Activated T-helper 2 cell treated with anti-CD3 and anti-CD28 coated beads, Interferon-gamma antibody, Interleukin-2, Interleukin-4, amounts not matched to agents 10 μg/mL and 5 μg/mL and 100 μg/mL, durations not matched to agents 14 hours and 24 hours and 36 hours (primary cell): ENCODE results near the gene CYP2W1. TPM values are rescaled to one million over a fixed set of nuclear protein-coding genes. Genes with fewer than 3 reads are reported as not detected.
"Not testable (repeated sequence)": the region's sequence is repeated elsewhere in the genome, so short reads cannot be mapped to it uniquely, and the experiment has no call there.

Experiments
- DNase-seq: peaks from one replicate; pipeline ENCODE4 v3.0.0; 2021; ENCODE audit warnings: low spot score
- H3K27ac Mint-ChIP-seq: one replicate; pipeline ENCODE4 v1.8.0; 2021; ENCODE audit warnings: mixed read lengths
- H3K27me3 Mint-ChIP-seq: one replicate; pipeline ENCODE4 v1.8.0; 2021; ENCODE audit warnings: low read depth, mixed read lengths
- H3K36me3 Mint-ChIP-seq: one replicate; pipeline ENCODE4 v1.8.0; 2021; ENCODE audit warnings: low read depth, mixed read lengths
- H3K4me1 Mint-ChIP-seq: one replicate; pipeline ENCODE4 v1.8.0; 2021; ENCODE audit warnings: low read depth, mixed read lengths
- H3K4me3 Mint-ChIP-seq: one replicate; pipeline ENCODE4 v1.8.0; 2021; ENCODE audit warnings: low read depth, mild to moderate bottlenecking, moderate library complexity, mixed read lengths
- H3K9me3 Mint-ChIP-seq: one replicate; pipeline ENCODE4 v1.8.0; 2021; ENCODE audit warnings: mixed read lengths
- intact Hi-C: fragments of 100-400 bp; cut with micrococcal nuclease; formaldehyde crosslinking; loops from one replicate; pipeline ENCODE4 v1.15.1; 2023
- total RNA-seq: library from RNA; stranded (reverse); gene quantifications from 2 replicates; pipeline ENCODE4 v1.2.3, GENCODE V29; 2022

CYP2W1 gene
- total RNA-seq, 1 donor from 2014 or later, result not detected

DNA sequence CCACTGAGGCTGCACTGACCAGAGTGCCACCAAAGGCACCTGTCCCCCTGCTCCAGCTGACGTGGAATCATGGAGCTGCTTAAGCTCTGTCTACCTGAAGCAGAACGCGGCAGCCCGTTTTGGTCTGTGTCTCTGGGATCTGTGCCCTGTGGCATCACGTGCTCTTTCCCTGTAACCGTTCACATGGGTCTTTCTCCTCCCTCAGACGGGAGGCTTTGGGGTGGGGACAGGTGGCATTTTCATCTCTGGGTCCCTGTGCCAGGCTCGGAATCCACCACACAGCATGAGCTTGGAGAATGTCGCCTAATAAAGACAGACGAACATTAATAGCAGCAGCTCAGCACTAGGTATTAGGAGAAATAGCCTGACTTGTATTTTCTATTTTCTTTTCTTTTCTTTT, 26.9 kb upstream of the CYP2W1 start:
- Mint-ChIP-seq H3K4me3 (peak overlapping the region; percentile 71), H3K36me3 (no peaks in the 10 kb centered on the region), H3K27me3 (peaks cover 8% of the 10 kb centered on the region), H3K27ac (no peak overlapping the region), H3K4me1 (peaks cover 2% of the 10 kb centered on the region), H3K9me3 (no peaks in the 10 kb centered on the region)
- no peak for DNase-seq
- intact Hi-C loops, result loop anchor here (5.0 kb wide), 1 partner anchor 34 kb away; no protein-coding TSS in a partner anchor

DNA sequence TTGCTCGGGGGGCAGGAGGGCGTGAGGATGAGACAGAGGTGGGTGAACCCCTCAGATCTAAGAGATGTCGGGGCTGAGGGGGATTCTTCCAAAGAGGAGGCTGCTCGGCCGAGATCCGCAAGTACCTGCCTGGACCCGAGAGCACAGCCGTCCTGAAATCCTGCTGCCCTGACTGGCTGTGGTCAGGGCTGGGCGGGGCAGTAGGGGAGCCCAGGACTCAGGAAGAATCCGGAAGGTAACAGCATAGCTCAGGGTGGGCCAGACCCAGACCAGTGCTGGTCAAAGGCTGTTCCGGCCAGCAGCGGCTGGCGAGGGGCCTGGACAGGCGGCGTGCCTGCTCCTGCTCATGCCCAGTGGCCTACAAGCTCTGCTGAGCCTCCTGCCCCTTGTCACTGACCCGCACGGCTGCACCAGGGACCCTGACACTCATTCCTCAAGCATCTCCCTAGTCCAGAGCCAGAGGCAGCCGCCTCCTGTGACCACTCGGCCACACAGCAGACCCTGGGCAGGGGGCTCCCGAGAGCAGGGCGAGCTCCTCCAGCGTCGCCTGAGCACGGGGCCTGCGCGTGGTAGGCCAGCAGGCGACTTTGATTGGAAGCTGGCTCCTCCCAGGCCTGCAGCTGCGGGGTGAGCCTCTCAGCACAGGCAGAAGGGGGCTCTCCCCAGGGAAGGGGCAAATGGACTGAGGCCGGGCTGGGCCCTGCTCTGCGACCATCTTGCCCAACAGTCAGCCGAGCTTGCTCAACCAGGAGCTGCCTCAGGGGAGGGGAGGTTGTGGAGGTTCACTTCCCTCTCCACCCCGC, 25.4 kb upstream of the CYP2W1 start:
- Mint-ChIP-seq H3K36me3 (no peaks in the 10 kb centered on the region), H3K27me3 (peaks cover 8% of the 10 kb centered on the region), H3K27ac (no peak overlapping the region), H3K4me3 (no peak overlapping the region), H3K4me1 (peaks cover under 1% of the 10 kb centered on the region), H3K9me3 (no peaks in the 10 kb centered on the region)
- intact Hi-C loops, result loop anchor here (5.0 kb wide), 1 partner anchor 35 kb away; no protein-coding TSS in a partner anchor
- DNase-seq, result no peak

DNA sequence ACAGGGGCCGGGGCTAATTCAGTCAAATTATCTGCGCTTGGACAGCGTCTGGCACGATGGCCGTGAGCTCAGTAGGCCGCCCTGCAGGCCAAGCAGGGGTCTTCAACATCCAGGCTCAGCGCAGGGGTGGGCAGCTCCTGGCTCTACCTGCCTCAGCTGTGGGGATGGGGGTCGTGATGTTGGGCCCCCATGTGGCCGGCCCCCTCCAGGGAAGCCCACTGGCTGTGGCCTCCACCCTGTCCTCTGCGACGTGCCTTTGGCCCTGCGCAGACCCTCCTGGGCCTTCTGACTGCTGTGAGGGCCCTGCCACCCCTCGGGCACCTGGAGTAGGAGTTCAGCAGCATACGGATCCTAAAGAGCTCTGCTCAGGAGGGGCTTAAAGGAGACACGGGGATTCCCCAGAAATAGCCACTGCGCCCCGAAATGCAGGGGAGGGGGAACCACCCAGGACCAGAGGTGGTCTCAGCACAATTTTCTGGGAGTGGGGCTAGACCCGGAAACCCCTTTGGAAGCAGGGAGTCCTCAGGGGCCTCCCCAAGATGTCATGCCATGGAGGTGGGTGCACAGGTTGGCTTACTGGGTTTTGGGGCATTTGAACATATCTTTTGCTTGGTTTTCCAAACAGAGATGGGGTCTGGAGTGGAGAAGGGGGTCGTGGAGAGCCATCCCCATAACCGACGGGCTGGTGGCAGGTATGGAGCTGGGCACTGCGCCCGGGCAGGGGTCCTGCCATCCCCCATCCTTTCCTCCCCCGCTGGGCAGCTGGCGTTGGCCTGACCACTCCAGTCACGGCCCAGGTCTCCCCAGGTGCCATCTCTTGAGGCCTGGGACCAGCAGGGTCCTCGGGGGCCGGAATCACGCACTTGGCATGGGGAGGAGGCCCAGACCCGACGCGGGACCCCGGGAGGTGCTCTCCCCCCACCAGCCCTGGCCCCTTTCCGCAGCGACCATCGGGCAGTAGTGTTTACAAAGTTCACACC, 24.5 kb upstream of the CYP2W1 start:
- no peak overlapping the region for H3K27ac Mint-ChIP-seq
- H3K36me3 Mint-ChIP-seq, result no peaks in the 10 kb centered on the region
- intact Hi-C loops, result loop anchor here (5.0 kb wide), 1 partner anchor 36 kb away; no protein-coding TSS in a partner anchor
- no peaks in the 10 kb centered on the region for H3K4me1 Mint-ChIP-seq
- no peaks in the 10 kb centered on the region for H3K9me3 Mint-ChIP-seq
- peaks cover 8% of the 10 kb centered on the region for H3K27me3 Mint-ChIP-seq
- no peak for DNase-seq
- no peak overlapping the region for H3K4me3 Mint-ChIP-seq

DNA sequence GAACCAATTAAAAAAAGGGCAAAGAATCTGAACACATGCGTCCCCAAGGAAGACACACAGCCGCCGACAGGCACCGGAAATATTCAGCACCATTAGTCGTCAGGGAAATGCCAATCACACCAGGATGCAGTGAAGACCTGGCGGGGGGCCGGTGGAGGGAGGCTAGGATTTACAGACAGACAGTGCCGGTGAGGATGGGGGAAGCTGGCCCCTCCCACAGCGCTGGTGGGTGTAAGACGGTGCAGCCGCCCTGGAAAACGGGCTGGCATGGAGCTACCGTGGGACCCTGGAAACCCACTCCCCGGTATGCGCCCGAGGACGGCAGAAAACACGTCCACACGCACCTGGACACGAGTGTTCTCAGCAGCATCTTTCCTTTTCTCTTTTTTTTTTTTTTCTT, 23.7 kb upstream of the CYP2W1 start:
- H3K9me3 Mint-ChIP-seq, result no peaks in the 10 kb centered on the region
- no peak overlapping the region for H3K27ac Mint-ChIP-seq
- no peak overlapping the region for H3K4me3 Mint-ChIP-seq
- DNase-seq, result no peak
- intact Hi-C loops, result loop anchor here (5.0 kb wide), 1 partner anchor 37 kb away; no protein-coding TSS in a partner anchor
- H3K36me3 Mint-ChIP-seq, result no peaks in the 10 kb centered on the region
- peaks cover 10% of the 10 kb centered on the region for H3K27me3 Mint-ChIP-seq
- peaks cover 2% of the 10 kb centered on the region for H3K4me1 Mint-ChIP-seq

DNA sequence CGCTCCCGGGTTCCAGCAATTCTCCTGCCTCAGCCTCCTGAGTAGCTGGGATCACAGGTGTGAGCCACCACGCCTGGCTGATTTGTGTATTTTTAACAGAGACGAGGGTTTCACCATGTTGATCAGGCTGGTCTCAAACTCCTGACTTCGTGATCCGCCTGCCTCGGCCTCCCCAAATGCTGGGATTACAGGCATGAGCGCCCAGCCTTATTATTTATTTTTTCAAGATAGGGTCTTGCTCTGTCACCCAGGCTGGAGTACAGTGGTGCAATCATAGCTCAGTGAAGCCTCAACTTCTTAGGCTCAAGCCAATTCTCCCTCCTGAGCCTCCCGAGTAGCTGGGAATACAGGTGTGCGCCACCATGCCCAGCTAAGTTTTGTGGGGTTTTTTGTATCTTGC, 23.2 kb upstream of the CYP2W1 start:
- H3K4me1 Mint-ChIP-seq, H3K4me3 Mint-ChIP-seq, DNase-seq, H3K27me3 Mint-ChIP-seq, H3K36me3 Mint-ChIP-seq, H3K9me3 Mint-ChIP-seq, H3K27ac Mint-ChIP-seq: not testable (repeated sequence)
- intact Hi-C loops, result loop anchor here (5.0 kb wide), 1 partner anchor 37 kb away; no protein-coding TSS in a partner anchor

DNA sequence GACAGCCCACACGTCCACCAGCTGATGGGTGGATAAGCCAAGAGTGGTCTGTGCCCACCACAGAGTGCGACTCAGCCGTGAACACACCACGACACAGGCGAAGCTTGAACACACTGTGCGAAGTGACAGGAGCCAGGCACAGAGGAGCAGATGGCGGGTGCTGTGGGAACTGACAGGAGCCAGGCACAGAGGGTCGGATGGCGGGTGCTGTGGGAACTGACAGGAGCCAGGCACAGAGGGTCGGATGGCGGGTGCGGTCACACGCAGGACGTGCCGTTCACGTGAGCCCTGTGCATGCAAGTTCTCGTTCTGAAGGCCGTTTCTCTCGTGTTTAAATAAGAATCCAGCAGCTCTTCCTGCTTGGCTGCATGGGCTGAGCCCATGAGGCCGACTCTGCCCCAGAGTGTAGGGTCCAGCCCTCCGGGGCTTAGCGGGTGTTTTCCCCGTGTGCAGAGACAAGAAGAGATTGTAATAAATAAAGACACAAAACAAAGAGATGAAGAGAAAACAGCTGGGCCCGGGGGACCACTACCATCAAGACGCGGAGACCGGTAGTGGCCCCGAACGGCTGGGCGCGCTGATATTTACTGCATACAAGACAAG, 22.6 kb upstream of the CYP2W1 start:
- Mint-ChIP-seq H3K4me3 (no peak overlapping the region), H3K27ac (no peak overlapping the region), H3K27me3 (peaks cover 7% of the 10 kb centered on the region), H3K36me3 (no peaks in the 10 kb centered on the region), H3K9me3 (no peaks in the 10 kb centered on the region), H3K4me1 (peaks cover 2% of the 10 kb centered on the region)
- no peak for DNase-seq
- intact Hi-C loops, result no loop called here

DNA sequence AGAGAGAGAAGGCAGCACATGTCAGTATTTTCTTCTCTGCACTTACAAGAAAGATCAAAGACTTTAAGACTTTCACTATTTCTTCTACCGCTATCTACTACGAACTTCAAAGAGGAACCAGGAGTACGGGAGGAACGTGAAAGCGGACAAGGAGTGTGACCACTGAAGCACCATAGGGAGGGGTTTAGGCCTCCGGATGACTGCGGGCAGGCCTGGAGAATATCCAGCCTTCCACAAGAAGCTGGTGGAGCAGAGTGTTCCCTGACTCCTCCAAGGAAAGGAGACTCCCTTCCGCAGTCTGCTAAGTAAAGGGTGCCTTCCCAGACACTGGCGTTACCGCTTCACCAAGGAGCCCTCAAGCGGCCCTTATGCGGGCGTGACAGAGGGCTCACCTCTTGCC, 22.0 kb upstream of the CYP2W1 start:
- intact Hi-C loops, H3K9me3 Mint-ChIP-seq, H3K36me3 Mint-ChIP-seq, H3K4me3 Mint-ChIP-seq, DNase-seq, H3K27ac Mint-ChIP-seq, H3K27me3 Mint-ChIP-seq, H3K4me1 Mint-ChIP-seq: not testable (repeated sequence)

DNA sequence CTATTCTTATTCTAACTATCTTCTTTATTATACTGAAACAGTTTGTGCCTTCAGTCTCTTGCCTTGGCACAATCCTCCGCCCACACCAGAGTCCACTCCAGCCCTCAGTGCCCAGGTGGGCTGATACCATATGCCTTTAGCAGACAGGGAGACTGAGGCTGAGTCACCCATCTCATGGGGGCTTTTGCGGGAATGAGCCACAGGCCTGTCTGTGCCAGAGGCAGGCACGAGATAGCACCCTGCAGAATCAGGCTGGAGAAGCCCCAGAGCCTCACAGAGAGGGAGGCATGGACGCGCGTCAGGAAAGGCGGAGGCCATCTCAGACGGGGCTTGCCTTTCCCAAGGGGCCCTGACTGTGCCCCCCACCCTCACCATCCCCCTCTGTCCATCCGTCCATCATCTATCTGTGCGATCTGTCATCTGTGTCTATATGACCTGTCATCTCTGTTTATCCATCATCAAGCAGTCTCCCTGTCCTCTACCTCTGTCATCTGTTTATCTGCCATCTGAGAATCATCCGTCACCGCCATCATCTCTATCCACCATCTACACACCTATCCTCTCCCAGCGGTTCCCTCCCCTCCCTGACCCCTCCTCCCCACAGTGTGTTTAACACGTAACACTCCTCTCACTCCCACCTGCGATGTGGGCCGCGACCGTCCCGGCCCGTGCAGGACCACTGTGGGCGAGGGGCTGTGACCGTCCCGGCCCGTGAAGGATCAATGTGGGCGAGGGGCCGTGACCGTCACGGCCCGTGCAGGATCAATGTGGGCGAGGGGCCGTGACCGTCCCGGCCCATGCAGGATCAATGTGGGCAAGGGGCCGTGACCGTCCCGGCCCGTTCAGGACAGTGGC, 21.2 kb upstream of the CYP2W1 start:
- intact Hi-C loops, result no loop called here
- peaks cover 2% of the 10 kb centered on the region for H3K27me3 Mint-ChIP-seq
- DNase-seq, result no peak
- H3K9me3 Mint-ChIP-seq, result no peaks in the 10 kb centered on the region
- H3K27ac Mint-ChIP-seq, result no peak overlapping the region
- no peak overlapping the region for H3K4me3 Mint-ChIP-seq
- H3K4me1 Mint-ChIP-seq, result peaks cover 2% of the 10 kb centered on the region
- H3K36me3 Mint-ChIP-seq, result peaks cover 4% of the 10 kb centered on the region

DNA sequence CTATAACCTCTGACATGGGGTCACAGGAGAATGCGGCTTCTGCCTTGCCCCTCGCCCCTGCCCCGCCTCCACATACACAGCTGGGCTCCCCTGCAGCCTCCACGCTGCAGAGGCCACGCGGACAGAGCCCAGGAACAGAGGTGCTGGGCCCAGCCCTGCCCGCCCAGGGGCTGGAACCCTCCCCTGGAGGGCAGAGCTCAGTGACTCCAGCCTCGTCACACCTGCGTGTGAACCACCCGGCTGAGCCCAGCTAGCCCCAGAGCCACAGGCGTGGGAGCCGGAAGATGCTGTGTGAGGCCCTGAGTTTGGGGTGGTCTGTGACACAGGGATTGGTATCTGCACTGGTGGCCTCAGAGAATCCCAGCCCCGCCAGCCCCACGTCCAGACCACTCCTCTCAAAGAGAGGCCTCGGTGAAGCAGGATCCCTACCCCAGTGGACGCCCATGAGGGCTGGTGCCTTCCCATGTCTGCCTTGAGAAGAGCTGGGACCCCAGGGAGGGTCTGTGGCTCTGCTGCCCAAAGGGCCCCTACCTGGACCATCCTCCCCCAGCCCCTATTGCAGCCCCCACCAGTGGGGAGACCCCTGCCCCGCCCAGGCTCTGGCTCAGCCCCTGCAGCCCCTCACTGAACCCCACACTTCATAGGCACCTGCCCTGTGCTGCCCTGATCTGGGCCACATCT, 20.4 kb upstream of the CYP2W1 start:
- peaks cover 2% of the 10 kb centered on the region for H3K4me1 Mint-ChIP-seq
- no peak overlapping the region for H3K4me3 Mint-ChIP-seq
- intact Hi-C loops, result no loop called here
- DNase-seq, result no peak
- H3K9me3 Mint-ChIP-seq, result no peaks in the 10 kb centered on the region
- peaks cover 11% of the 10 kb centered on the region for H3K36me3 Mint-ChIP-seq
- peaks cover 2% of the 10 kb centered on the region for H3K27me3 Mint-ChIP-seq
- H3K27ac Mint-ChIP-seq, result no peak overlapping the region

DNA sequence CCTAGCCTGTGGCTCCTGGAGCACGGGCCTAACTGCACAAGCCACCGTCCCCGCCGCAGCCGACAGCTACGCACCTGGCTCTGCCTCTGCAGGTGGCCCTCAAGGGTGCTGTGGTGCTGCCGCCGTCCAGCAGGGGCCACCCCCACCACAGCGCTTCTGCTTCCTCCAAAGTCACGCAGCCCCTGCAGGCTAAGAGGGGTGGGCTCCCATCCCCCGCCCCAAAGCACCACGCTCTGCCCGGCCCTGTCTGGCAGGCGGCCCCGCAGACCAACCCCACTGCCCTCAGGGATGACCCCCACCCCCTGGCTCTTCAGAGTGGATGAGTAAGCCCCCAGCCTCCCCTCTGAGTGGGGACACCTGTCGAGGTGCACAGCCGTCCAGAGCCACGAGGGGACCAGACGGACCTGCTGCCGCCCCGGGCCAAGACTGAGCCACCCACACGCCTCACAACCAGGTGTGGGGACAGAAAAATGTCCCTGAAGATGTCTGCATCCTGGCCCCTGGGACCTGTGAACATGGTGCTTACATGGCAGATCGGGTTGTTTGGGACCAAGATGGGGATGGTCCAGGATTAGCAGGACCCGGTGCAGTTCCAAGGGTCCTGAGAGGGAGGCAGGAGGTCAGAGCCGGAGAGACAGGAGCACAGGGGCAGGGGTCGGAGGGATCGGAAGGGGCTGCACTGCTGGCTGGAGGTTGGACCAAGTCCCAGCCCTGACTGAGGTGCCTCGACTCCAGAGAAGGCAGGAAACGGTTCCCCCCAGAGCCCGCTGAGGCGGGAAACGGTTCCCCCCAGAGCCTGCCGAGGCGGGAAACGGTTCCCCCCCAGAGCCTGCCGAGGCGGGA, 19.5 kb upstream of the CYP2W1 start:
- intact Hi-C loops, result no loop called here
- Mint-ChIP-seq H3K27me3 (peaks cover 2% of the 10 kb centered on the region), H3K4me3 (no peak overlapping the region), H3K4me1 (peaks cover 2% of the 10 kb centered on the region), H3K9me3 (no peaks in the 10 kb centered on the region), H3K27ac (no peak overlapping the region), H3K36me3 (peaks cover 19% of the 10 kb centered on the region)
- no peak for DNase-seq
